Measurements from ENCODE around the gene MBTD1.

DNA sequence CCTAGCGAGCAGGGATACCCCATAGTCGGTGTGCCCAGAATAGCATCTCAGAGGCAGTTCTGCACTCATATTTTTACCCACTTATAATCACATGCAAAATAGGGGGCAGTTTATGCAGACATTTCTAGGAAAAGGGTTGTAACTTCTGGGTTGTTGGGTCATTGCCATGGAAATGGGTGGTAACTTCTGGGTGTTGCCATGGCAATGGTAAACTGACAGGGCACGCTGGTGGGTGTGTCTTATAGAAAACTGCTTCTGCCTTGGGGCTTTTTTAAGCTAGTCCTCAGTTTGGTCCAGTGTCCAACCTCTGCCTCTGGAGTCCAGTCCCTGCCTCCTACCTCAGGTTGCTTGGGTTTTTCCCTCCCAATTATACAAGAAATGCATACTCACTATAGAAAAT is 131.8 kb downstream of the MBTD1 start:
- TF ChIP-seq, protein P1, sequence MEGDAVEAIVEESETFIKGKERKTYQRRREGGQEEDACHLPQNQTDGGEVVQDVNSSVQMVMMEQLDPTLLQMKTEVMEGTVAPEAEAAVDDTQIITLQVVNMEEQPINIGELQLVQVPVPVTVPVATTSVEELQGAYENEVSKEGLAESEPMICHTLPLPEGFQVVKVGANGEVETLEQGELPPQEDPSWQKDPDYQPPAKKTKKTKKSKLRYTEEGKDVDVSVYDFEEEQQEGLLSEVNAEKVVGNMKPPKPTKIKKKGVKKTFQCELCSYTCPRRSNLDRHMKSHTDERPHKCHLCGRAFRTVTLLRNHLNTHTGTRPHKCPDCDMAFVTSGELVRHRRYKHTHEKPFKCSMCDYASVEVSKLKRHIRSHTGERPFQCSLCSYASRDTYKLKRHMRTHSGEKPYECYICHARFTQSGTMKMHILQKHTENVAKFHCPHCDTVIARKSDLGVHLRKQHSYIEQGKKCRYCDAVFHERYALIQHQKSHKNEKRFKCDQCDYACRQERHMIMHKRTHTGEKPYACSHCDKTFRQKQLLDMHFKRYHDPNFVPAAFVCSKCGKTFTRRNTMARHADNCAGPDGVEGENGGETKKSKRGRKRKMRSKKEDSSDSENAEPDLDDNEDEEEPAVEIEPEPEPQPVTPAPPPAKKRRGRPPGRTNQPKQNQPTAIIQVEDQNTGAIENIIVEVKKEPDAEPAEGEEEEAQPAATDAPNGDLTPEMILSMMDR (conservative IDR thresholded peaks at IDR 0.05; ENCODE audit: low read depth, low read length), result no peak
- TF ChIP-seq EZH2 (IDR thresholded peaks at IDR 0.05; ENCODE audit: borderline replicate concordance, low read depth, low read length, poor library complexity, severe bottlenecking), result no peak
